HG02840 (cell line): Measurements from ENCODE around the gene C1QTNF6.

Experiments
- ATAC-seq: cut with Tn5 transposase; IDR thresholded peaks from one replicate; pipeline ENCODE4 v1.9.1; 2021; ENCODE audit warnings: mild to moderate bottlenecking, moderate library complexity, moderate number of reproducible peaks; ENCODE audit not compliant: unreplicated experiment, low FRiP score

The C1QTNF6 gene

GRCh38 chr22:37165066-37165465, 23.0 kb downstream of the C1QTNF6 start:
- no peak for ATAC-seq

DNA sequence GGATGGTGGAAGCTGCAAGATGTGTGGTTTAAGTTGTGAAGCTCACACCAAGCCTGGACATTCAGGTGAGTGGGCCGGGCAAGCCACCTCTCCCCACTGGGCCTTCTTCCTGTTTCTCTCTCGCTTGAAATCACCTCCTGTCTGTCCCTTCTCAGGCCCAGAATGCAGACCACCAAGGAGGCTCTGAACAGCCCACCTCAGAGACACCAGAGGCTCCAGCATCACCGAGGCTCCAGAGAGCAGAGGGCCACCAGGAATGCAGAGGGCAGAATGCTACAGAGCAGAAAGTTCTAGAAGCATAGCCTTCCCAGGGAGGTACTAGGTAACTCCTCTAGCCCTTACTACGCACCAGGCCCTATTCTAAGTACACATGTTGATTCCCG, 23.6 kb downstream of the C1QTNF6 start:
- no peak for ATAC-seq

GRCh38 chr22:37163575-37164504, 24.2 kb downstream of the C1QTNF6 start:
- no peak for ATAC-seq

DNA sequence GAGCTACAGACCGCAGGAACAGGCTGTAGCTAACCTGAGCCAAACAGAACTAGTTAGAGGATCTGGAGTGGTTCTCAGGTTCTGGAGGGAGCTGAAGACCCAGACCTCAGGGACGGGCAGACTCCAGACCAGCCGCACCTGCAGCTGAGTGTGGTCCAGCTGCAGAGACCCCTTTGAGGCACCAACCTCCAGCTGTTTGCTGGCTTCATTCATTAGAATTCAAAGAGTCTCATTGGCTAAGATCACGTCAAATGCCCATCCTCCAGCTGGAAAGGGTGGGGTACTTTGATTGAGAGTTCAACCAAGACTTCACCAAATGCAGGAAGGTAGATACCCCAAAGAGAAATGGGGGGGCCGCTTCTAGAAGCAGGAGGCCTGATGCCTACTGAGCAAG, 25.0 kb downstream of the C1QTNF6 start:
- no peak for ATAC-seq

- peak; percentile 47 for ATAC-seq
Measured at GRCh38 chr22:37162221-37163095, 25.6 kb downstream of the C1QTNF6 start.

GRCh38 chr22:37161443-37161842, 26.6 kb downstream of the C1QTNF6 start:
- ATAC-seq = no peak

DNA sequence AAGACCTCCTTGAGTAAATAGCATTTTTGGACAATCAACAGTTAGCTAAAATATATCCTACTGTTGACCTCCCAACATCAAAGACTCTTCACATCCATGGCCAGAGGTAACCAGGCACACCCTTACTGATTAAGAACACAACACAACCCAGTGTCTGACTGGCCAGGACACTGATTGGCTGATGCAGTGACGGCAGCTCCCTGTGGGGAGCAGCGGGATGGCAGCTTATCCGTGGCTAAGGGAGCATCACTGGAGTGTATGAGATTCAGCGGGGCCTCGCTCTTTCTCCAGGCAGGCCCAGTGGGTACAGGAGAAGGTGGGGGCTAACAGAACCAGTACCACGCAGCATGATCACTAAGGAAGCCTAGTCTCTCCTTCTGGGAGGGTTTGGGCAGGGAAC, 28.0 kb downstream of the C1QTNF6 start:
- no peak for ATAC-seq

DNA sequence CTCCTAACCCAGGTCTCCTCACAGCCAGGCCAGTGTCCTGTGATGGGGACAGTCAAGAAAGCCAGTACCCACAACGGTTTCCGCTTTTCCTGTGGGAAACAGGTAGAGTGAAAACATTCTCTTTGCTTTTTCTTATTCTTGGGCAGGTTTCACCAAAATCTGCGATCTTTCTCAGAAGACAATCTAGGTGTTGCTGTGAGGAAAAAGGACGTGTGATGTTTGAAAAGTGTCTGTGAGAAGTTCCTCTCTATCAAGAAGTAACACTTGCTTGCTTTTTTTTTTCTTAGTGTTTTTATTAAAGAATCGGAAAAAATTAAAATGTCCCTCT, 29.1 kb downstream of the C1QTNF6 start:
- no peak for ATAC-seq

GRCh38 chr22:37157516-37158285, 30.3 kb downstream of the C1QTNF6 start:
- no peak for ATAC-seq

DNA sequence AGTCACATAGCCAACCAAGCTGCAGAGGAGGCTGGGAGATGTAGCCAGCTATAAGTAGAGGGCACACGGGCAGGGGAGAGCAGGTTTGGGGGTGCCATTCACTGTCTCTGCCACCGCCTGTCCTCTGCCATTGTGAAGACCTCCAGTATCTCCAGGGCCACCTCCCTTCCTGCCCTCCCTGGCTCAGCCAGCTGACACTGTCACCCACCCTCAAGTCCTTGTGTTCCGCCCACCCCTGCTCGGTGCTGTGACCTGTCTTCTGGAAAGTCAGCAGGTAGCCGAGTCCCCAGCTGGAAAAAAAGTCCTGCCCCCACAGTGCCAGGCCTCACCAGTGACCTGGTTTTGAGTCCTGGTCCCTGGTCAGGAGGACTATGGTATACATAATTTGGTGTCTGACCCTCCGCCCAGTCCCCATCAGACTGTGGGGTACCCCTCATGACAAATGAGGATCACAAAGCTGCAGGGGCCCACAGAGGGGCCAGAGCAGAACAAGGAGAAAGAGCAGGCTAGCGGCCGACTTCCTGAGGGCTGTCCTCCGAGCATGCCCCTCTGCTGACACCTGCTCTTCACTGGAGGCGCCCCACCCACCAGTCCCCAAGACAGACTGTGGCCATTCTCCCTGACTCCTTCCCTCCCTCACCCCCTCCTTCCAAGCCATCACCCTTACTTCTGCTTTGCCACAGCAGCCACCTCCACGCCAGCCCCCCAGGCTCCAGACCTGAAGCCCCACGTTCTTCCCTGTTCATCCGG, 31.2 kb downstream of the C1QTNF6 start:
- ATAC-seq = no peak

GRCh38 chr22:37155971-37156370, 32.1 kb downstream of the C1QTNF6 start:
- ATAC-seq = no peak

GRCh38 chr22:37154925-37155712, 32.9 kb downstream of the C1QTNF6 start:
- ATAC-seq = no peak

DNA sequence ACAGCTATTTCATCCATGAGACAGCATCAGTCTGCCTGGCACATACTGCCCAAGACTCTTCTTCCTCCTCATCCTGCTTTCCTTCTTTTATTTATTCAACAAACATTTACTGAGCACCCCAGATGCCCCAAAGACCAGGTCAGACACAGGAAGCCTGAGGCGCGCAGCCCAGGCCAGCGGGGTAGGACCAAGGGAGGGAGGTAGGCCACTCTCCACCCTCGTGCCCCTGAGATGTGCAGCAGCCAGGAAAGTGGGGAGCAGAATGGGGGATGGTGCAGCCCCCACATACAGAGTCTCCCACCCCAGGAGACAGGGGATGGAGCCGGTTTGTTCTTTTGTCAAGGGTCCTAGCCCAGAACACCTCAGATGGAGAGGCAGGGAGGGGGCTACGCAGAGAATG, 34.1 kb downstream of the C1QTNF6 start:
- no peak for ATAC-seq

- no peak for ATAC-seq
Measured at GRCh38 chr22:37151401-37151800, 36.6 kb downstream of the C1QTNF6 start.

GRCh38 chr22:37150701-37151100, 37.3 kb downstream of the C1QTNF6 start:
- ATAC-seq = no peak

DNA sequence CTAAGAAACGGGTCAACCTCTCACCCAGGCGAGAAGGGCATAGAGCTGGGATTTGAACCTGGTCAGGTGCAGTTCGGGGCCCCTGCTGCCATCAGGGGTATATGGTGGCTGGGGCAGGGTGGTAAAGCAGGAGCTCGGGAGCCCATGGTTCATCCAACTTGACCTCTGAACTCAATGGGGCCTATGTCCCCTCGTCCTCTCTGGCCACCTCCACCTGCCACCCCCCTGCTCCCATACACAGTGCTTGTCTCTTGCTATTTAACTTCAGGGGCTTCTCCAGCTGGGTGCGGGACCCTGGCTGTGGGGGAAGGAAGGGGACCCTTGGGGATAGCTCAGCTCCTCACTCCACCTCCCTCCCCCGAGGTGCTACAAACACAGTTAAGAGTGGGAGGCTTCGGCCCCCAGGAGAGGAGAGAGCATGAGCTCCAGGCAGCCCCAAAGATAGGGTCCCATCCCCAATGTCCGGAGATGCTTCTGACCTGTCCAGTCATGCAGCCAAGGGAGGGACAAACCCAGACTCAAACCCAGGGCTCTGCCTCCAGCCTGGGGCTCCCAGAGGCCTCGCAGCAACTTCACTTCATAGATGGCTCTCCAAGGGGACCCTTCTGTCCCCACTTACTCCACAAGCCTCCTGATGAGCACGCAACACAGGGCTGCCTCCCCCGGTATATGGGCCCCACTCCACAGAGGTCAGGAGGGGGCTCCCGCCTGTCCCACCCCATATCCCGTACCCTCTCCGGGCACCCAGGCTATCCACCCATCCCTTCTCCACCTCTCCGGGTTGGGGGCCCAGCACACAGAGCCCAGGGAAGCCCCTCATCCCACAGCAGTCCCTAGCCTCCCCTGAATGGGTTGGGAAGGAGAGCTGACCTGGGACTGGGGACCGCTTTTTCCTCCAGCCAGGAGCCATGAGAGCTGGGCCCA, 39.0 kb downstream of the C1QTNF6 start:
- no peak for ATAC-seq

DNA sequence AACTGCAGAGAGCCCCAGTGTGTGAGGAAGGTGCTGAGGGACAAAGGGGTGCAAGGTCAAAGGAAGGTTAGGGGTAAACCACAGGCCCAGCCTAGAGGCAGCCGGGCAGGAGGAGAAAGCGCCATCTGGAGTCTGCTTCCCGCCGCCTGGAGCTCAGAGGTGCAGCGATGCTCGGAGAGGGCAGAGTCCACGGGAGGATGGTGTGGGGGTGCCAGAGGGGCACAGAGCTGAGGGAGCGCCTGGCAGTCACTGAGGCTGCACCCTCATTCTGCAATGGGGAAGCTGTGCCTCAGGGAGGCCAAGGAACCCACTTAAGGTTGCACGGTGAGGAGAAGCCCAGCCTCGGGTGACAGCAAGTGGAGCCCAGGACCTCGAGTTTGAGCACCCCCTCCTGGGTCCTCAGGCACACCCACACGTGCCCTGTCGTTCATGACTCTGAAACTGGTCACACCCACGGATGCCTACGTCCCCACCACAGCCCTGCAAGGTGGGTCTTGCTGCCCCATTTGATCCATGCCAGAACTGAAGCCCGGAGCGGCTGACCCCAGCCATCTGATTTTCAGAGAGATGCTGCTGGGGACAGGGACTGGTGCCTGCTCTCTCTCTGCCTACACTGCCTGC, 39.9 kb downstream of the C1QTNF6 start:
- ATAC-seq = no peak
